GM18909 (cell line): ENCODE results near the gene GALNT17.

ENCODE experiments used
- ATAC-seq: cut with Tn5 transposase; IDR thresholded peaks from one replicate; pipeline ENCODE4 v1.9.1; 2021; ENCODE audit warnings: mild to moderate bottlenecking; ENCODE audit not compliant: unreplicated experiment, poor library complexity

The GALNT17 gene

GRCh38 chr7:71484380-71484779 lies 352.4 kb downstream of the GALNT17 start:
- no peak for ATAC-seq

DNA sequence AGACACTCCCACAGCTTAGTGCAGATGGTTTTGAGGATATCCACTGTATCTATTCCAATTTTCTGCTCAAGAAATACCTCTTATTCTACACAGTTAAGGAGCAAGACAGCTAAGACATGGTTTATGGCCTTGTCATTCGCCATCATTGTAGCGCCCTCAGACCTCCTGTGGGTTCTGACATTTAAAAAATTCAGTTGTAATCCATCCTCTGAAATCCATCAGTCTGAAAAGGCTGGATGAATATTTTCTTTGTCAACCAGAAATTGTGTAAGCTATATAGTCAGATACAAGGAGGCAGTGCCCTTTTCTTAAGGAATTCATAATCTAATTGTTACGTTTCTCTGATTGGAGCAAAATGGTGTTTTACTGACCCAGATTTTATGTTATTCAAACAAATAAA lies 353.6 kb downstream of the GALNT17 start:
- ATAC-seq: no peak

DNA sequence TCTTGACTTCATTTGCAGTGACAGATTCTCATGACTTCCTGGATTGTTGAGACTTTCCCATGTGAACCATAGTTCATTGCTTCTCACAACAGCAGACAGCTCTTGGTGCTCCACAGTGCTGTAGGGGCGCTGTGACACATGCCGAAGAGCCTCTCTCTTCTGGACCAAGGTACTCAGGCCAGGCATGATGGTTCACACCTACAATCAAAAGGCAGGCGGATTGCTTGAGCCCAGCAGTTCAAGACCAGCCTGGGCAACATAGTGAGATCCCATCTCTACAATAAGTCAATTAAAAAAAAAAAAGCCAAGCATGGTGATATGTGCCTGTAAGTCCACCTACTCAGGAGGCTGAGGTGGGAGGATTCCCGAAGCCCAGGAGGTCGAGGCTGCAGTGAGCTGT lies 354.5 kb downstream of the GALNT17 start:
- no peak for ATAC-seq

- ATAC-seq: no peak
Measured at GRCh38 chr7:71486856-71487628, 355.1 kb downstream of the GALNT17 start.

DNA sequence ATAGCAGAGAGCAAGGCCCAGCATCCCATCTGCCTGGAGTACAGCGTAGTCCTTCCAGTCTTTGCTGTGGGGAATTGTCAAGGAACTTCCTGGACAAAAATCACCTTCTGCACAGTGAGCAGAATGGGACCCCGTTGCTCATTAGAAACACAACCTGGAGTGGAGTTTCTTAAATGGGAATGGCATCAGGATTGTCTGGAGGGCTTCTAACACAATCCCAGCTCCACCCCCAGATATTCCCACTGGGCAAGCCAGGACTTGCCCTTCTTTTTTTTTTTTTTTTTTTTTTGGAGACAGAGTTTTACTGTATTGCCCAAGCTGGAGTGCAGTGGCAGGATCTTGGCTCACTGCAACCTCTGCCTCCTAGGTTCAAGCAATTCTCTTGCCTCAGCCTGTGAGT lies 356.4 kb downstream of the GALNT17 start:
- ATAC-seq: no peak

- no peak for ATAC-seq
Measured at GRCh38 chr7:71491336-71491735, 359.4 kb downstream of the GALNT17 start.

GRCh38 chr7:71495828-71496227 lies 363.9 kb downstream of the GALNT17 start:
- no peak for ATAC-seq

- no peak for ATAC-seq
Measured at GRCh38 chr7:71497256-71497946, 365.5 kb downstream of the GALNT17 start.

DNA sequence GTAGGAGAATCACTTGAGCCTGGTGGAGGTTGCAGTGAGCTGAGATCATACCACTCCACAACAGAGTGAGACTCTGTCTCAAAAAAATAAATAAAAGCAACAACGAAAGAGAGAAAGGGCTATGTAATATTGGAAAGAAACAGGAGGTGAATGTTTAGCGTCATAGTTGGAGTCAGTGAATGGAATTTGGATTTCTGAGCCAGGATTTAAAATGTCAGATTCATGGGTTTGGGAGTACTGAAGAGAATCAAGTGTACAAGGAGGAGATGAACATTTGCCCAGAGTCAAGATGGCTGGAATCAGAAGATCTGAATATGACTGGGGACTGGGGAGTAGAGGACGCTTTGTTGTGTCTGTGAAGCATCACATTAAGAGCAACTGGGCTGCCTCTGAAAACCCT lies 366.4 kb downstream of the GALNT17 start:
- ATAC-seq: no peak

GRCh38 chr7:71504697-71505441 lies 372.9 kb downstream of the GALNT17 start:
- no peak for ATAC-seq

- no peak for ATAC-seq
Measured at GRCh38 chr7:71506822-71507221, 374.9 kb downstream of the GALNT17 start.

GRCh38 chr7:71507680-71508602 lies 376.0 kb downstream of the GALNT17 start:
- ATAC-seq: no peak

DNA sequence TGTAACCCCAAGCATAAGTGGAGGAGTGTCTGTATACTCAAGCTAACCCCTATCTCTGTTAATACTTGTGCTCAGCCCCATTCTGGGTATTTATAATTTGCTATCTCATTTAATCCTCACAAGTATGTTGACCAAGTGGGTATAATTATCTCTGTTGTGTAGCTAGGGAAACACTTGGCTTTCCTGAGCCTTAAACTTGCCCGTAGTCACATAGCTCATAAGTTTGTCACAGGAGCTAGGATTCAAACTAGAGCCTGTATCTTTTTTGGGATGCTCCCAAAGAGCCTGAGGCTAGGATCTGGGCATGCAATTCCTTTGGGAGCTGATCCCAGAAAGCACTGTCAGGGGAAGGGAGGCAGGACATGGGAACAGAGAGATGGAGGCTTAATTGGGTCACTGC lies 377.4 kb downstream of the GALNT17 start:
- ATAC-seq: no peak

DNA sequence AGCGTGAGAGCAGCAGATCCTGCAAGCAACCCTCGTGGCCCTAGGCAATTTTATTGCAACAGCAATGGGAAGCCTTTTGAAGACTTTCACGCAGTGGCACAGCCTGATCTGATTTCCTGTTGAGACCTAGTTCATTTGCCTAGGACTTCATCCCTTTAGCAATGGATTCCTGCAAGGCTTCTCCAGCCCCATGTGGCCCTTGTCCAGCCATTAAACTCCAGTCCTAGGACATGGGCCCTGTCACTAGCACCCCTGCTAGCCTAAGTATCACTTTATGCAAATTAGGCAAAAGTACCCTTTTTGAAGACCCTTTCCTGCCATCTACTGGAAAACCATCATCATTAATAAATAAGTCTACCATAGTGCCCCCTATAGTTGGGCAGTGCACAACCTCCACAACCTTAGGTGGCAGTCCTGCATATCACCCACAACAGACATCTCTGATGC lies 379.4 kb downstream of the GALNT17 start:
- no peak for ATAC-seq

DNA sequence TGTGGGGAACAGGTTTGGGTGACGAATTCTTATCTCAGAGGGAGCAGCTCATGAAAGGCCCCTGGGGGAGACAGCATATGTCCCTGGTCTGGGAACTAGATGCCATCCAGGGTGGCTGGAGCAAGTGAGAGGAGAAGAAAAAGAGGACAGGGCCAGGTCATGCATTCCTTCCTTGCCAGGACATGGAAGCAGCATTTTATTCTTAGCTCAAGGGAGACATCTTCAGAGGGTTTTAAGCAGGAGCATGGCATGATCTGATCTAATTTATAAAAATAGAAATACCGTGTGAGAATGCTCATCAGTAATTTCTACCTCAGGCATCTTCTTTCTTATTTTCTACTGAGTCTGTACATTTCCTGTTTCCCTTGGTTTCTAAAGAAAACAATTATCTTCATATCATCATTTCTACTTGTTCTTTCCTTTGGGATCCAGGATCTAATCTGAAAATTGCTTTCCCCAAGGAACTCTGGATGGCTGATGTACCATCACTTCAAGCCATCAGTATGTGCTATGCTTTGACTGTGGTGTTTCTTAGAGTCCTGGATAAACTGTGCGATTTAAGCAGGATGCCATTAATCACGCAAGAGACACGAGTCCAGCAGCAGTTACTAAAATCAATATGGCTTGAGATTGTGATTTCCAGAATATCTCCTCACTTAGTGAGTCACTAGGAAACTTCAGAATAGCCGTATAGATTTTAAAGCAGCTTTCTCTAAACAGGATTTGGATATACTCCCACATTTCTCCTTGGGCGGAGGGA lies 386.2 kb downstream of the GALNT17 start:
- ATAC-seq: no peak

- ATAC-seq: no peak
Measured at GRCh38 chr7:71518880-71519279, 386.9 kb downstream of the GALNT17 start.

GRCh38 chr7:71521506-71521905 lies 389.6 kb downstream of the GALNT17 start:
- no peak for ATAC-seq

- ATAC-seq: no peak
Measured at GRCh38 chr7:71526106-71526505, 394.2 kb downstream of the GALNT17 start.

DNA sequence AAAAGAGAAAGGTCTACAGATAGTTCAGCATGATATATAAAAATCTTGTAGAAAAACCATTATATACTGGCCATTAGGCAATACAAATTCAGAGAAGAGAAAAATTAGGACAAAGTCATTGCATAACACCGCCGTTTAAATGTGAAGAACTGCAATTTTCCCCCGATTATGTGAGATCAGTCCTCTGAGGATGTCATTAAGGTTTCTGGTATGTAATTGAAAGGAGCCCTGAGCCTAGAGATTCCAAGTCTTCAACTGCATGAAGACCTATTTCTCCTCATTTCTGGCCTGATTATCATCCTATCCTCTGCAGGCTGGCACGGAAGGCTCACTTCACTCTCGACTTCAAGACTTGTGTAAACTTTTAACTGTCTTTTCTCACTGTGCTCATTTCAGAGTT lies 395.3 kb downstream of the GALNT17 start:
- no peak for ATAC-seq
